ENCODE data around the gene BEND3. TPM values are rescaled to one million over a fixed set of nuclear protein-coding genes. Genes with fewer than 3 reads are reported as not detected.

BEND3 gene
- total RNA-seq, 1 donor from 2014 or later, result 3.8 TPM

GRCh38 chr6:107082045-107082444, 33.3 kb downstream of the BEND3 start:
- no peak for DNase-seq

GRCh38 chr6:107080036-107080435, 35.3 kb downstream of the BEND3 start:
- no peak for DNase-seq

- no peak for DNase-seq
These were observed 35.9 kb downstream of the BEND3 start for GRCh38 chr6:107079429-107079828.

- DNase-seq, result no peak
These were observed 37.6 kb downstream of the BEND3 start for GRCh38 chr6:107077710-107078109.

- DNase-seq, result peak; percentile 91
These were observed 39.3 kb downstream of the BEND3 start for GRCh38 chr6:107075951-107076381.

- no peak for DNase-seq
These were observed 44.6 kb downstream of the BEND3 start for GRCh38 chr6:107070686-107071085.

GRCh38 chr6:107069631-107070548, 45.4 kb downstream of the BEND3 start:
- no peak for DNase-seq

- no peak for DNase-seq
These were observed 46.4 kb downstream of the BEND3 start for GRCh38 chr6:107068691-107069630.

GRCh38 chr6:107066697-107067659, 48.3 kb downstream of the BEND3 start:
- DNase-seq, result no peak

- no peak for DNase-seq
These were observed 50.7 kb downstream of the BEND3 start for GRCh38 chr6:107064579-107065065.

- DNase-seq, result no peak
These were observed 52.6 kb downstream of the BEND3 start for GRCh38 chr6:107062691-107063090.

GRCh38 chr6:107061125-107062020, 53.9 kb downstream of the BEND3 start:
- no peak for DNase-seq

- DNase-seq, result no peak
These were observed 54.6 kb downstream of the BEND3 start for GRCh38 chr6:107060704-107061103.

- no peak for DNase-seq
These were observed 55.7 kb downstream of the BEND3 start for GRCh38 chr6:107059606-107060005.

GRCh38 chr6:107057679-107058078, 57.6 kb downstream of the BEND3 start:
- no peak for DNase-seq

GRCh38 chr6:107056796-107057195, 58.5 kb downstream of the BEND3 start:
- DNase-seq, result no peak

- DNase-seq, result no peak
These were observed 67.5 kb downstream of the BEND3 start for GRCh38 chr6:107047807-107048206.

GRCh38 chr6:107045826-107046675, 69.3 kb downstream of the BEND3 start:
- DNase-seq, result peak; percentile 73

- DNase-seq, result no peak
These were observed 82.2 kb downstream of the BEND3 start for GRCh38 chr6:107033126-107033525.

All from tongue (tissue), 2 donors.